ENCODE results near the gene RASGRF2.

RASGRF2 gene

GRCh38 chr5:81213070-81213469 is 252.9 kb downstream of the RASGRF2 start:
- DNase-seq, result no peak

DNA sequence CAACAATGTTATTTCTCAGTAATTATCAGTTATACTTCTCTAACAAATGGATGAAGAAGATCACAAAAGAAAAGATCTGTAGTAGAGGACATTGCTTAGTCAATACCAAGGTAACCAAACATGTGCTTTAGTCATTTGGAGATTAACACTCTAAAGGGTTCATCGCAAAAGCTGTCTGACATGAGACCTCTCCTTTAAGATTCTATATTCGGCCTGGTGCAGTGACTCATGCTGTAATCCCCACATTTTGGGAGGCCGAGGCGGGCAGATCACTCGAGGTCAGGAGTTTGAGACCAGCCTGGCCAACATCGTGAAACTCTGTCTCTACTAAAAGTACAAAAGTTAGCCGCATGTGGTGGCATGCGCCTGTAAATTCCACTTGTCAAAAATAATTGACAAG is 254.7 kb downstream of the RASGRF2 start:
- DNase-seq, result no peak

GRCh38 chr5:81216152-81216551 is 256.0 kb downstream of the RASGRF2 start:
- no peak for DNase-seq

- DNase-seq, result no peak
These were observed 259.2 kb downstream of the RASGRF2 start for GRCh38 chr5:81219389-81219788.

DNA sequence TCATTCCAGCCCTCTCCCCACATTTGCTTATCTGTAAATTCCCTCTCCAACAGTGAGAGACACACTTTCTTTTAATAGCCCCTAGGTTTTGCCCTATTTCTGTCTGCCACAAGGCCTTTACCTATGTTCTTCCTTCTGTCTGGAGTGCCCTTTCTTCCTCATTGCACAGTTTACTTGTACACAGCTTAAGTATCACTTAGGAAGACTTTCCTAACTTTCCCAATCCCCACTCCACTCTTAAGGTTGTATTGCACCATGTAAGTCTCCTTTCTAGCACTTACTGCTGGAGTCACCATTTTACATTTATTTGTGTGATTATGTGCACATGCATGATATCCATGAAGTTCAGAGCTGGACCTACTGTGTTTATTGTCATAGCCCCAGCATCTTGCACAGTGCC is 262.1 kb downstream of the RASGRF2 start:
- DNase-seq, result no peak

- no peak for DNase-seq
These were observed 265.3 kb downstream of the RASGRF2 start for GRCh38 chr5:81225463-81225862.

- DNase-seq, result no peak
These were observed 266.1 kb downstream of the RASGRF2 start for GRCh38 chr5:81226286-81226685.

DNA sequence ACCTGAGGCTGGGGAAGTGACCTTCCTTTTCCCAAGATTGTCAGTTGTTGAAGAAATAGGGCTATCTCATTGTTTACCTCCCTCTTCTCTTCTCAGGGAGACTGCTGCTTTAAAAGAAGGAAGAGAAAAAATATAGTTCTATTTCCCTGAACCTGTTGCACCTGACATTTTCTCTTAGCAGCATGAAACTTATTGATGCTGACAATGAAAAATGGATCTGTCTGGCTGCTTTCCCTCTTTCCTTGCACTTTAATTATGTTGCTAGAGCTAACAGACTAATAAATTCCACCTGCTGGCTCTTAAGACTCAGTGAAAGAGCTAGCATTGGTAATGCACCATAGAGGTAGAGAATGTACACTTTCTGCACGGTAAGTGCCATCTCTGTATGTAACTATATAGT is 266.8 kb downstream of the RASGRF2 start:
- DNase-seq, result no peak

- no peak for DNase-seq
These were observed 267.9 kb downstream of the RASGRF2 start for GRCh38 chr5:81228084-81228483.

- DNase-seq, result no peak
These were observed 270.3 kb downstream of the RASGRF2 start for GRCh38 chr5:81230416-81230815.

DNA sequence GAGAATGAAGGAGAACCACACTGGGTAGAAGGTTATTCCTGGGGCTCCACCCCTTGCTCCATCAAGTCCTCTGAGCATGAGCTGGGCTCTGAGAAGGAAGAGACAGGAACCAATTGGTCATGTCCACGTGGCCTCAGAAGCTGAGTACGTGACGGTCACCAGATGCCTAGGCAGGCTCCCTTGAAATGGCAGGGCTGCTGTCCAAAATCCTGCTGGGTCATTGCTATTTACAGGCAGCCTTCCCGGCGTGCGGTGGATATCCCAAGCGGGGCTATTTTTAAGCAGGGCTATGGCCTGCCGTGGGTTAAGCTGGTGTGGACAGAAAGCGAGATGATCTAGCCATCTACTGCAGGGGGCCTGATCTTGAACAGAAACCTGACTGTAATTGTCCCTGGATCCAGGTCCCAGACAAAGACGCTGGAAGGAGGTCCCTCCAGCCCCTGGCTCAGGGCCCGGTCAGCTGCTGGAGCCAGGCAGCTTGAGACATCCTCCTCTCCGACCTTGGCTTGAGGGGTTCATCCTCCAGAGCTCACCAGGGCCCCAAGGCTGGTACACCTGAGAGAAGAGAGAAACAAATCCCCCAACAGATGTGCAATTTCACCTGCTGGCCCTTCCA is 272.4 kb downstream of the RASGRF2 start:
- DNase-seq, result no peak

DNA sequence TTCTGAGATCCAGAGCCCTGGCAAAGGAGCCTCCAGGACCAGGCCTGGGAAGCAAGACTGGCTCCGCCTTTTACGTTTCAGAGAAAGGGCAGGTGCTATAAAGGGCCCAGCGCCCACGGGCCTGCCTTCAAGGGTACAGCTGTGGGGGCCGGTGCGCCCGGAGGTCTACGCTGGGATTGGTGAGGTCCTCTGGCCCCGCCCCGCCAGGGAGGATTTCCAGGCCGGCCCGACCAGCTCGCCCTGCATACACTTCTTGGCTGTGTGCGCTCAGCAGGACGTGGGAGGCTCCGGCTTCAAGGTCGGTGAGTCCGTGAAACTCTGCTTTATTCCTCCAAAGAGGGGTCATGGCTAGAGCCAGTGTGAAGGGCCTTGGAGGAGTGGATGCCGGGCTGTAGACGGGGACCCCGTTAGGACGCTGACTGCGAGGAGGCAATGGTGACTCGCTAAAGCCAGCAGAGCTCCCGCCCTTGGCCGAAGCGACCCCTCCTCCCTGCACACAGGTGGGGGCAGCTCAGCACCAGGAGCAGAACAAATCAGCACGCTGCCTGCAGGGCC is 273.0 kb downstream of the RASGRF2 start, which contains the start of gene CKMT2:
CKMT2 (plus strand) TSS at position 243 of the 555 bp plus-strand sequence. CDS start 17,811 bp downstream, outside the sequence.
- no peak for DNase-seq

DNA sequence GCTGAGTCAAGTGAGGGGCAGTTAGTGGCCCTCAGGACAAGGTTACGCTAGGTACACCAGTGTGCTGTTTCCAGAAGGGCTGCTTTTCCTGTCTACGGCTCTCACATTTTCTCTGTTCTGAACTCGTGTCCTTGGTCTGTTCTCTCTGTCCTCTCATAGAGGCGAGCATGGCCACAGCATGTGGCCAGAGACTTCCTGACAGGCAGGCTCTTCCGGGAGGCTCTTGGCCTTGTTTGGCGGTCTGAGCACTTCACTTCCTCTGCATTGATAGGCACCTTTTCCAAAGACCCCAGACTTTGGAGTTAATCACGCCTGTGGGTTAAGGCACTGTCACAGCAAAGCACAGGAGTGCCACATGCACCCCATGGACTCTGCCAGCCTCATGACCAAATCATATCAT is 274.1 kb downstream of the RASGRF2 start:
- DNase-seq, result no peak

DNA sequence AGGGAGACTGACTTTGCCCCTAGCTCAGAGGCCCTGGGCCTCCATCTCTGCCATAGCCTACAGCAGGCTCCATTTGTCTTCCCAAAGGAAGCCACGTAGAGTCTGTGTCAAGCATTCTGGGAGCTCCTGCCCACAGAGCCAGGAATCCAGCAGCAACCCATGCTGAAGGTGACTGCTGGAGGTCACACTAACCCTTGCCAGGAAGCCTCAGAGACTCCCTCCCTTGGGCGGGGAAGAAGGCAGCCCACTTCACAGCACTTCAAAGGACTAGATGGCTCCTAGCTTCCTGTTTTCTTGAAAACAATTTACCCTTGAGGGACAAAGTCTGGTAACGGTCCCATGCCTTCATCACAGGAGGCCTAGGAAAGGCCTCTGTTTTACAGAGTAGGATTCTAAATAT is 274.6 kb downstream of the RASGRF2 start:
- DNase-seq, result no peak

DNA sequence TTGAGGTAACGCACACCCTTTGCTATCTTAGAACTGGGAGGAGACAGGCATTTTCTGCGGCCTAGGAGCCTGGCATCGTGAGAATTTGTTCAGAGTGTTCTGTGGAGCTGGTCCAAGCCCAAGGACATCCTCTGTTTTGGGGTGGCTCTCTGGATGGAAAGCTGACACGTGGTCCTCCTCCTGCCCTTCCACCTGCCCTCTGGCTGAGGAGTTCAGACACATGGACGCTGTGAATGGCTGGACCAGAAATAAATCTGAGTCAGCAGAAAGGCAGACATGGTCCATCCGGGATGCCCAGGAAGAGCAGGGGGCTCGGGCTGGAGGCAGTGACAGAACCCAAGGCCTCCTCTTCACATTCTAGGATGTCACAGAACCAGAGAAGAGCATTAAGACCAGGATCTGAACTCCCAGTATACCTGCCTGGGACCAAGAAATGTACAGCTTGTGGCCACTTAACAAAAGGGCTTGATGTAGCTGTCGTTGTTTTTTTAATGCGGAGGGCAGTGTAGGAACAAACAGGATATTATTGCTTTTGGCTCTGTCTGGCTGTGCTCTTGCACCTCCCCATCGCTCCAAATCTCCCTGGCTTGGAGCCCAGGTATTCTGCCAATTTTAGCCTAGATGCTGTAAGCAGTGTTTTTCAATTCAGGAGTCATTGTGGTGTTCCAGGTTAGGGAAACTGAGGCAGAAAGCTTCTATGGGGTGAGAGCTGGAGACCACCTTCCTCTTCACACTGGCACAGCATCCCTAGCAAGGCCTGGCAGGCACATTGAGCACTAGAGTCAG is 275.3 kb downstream of the RASGRF2 start:
- DNase-seq, result no peak

GRCh38 chr5:81238460-81238859 is 278.3 kb downstream of the RASGRF2 start:
- DNase-seq, result no peak

DNA sequence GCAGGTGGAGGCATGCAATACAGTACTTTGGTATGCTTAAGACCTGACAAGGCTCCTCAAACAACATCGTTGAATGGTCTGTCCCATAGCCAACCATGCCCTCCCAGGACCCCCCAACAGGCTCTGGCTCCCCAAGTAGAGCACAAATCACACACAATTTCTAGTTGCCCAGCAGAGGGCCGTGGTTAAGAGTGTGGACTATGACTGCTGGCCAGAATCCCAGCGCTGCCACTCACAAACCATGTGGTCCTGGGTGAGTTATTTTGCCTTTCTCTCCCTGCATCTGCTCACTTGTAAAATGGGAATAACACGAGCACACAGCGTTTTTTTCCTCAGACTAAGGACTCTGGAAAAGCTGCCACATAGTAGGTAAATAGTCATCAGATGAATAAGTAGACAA is 279.4 kb downstream of the RASGRF2 start:
- no peak for DNase-seq

DNA sequence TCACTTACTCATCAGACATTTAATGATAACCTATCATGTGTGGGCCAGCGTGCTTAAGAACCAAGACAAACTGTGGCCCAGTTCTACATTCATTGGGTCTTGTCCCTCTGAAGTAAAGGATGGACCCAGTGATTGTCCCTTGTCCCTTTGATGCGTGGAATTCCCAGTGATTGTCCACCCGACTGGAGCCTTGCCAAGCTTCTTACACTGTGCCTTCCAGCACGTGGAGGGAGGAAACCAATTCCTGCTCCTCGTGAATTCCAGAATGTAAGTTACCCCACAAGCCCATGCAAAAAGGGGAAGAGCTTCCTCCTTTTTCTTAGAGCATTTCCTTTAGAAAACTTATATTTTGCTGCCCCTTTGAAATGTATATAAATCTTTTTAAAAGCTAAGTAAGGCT is 280.8 kb downstream of the RASGRF2 start:
- no peak for DNase-seq

- DNase-seq, result no peak
These were observed 281.9 kb downstream of the RASGRF2 start for GRCh38 chr5:81241961-81242648.

GRCh38 chr5:81242906-81243436 is 282.8 kb downstream of the RASGRF2 start:
- no peak for DNase-seq

- no peak for DNase-seq
These were observed 284.3 kb downstream of the RASGRF2 start for GRCh38 chr5:81244451-81244850.

- no peak for DNase-seq
These were observed 285.7 kb downstream of the RASGRF2 start for GRCh38 chr5:81245871-81246235.

DNA sequence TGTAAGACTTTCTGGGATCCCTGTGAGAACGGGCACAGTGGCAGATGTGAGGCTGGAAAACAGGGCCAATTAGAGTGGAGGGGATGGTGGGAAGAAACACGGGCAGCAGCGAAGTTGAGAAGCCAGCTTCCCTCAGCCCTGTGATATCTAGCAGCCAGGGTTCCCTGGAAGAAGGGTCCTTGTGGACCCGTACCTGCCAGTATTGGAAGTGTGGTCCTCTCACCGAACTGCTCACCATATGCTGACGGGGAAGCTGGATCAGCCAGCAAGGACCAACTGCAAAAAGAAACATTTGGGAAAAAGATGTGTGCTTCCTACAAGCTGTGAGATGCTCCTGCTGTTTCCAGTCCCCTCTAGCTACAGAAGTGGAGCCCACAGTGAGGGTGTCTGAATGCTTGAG is 286.5 kb downstream of the RASGRF2 start:
- no peak for DNase-seq
